NB4 (cell line): ENCODE measurements around the gene VPS13C.
A peak's percentile ranks its signal among the peaks of the same experiment; 100 is the strongest.

Experiments
- MYC ChIP-seq: IDR thresholded peaks from 2 replicates; pipeline ENCODE4 v1.6.1; 2011; ENCODE audit warnings: low read depth, low read length
- POLR2A ChIP-seq: IDR thresholded peaks from 2 replicates; pipeline ENCODE4 v1.6.1; 2011; ENCODE audit warnings: mild to moderate bottlenecking; ENCODE audit not compliant: insufficient read length; ENCODE audit errors: extremely low read depth
- TF ChIP-seq, protein P1 (sequence below): IDR thresholded peaks from one replicate; pipeline ENCODE4 v1.5.1; 2012; ENCODE audit warnings: low read depth, low read length
- TF ChIP-seq, protein P2 (sequence below): IDR thresholded peaks from 2 replicates; pipeline ENCODE4 v1.6.1; 2011; ENCODE audit warnings: low read depth, low read length

DNA sequence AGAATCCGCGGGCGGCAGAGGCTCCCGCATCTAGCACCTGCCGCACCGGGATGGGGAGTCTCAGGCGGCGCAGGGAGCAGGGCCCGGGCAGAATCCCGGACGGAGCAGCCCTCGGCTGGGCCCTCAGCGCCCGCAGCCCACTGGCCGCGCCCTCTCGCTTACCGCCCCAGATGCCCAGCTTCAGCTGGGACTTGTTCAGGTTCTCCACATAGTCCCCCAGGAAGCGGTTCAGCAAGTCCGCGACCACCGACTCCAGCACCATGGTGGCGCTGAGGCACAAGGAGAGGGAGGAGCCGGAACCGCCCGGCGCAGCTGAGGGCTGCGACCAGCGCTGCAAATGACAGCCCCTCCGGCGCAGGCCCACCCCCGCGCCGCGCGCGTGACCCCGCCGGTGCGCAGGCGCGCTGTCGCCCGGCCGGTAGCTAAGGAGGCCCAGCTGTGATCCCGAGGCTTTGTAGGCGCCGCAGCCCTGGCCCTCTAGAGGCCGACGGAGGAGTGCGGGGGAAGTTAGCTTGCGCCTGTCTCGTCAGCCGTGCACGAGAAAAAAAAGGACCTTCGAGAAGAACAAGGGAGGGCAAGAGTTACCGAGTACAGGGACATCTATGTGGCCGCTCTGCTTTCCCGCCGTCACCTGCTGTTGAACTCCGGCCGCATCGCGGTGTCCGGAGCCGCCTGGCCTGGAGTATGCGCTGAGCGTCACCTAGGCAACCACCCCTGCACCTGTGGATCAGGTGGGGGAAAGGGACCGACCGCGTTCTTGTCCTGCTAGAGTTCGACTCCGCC is at the start of gene VPS13C:
- TF ChIP-seq, protein P1, sequence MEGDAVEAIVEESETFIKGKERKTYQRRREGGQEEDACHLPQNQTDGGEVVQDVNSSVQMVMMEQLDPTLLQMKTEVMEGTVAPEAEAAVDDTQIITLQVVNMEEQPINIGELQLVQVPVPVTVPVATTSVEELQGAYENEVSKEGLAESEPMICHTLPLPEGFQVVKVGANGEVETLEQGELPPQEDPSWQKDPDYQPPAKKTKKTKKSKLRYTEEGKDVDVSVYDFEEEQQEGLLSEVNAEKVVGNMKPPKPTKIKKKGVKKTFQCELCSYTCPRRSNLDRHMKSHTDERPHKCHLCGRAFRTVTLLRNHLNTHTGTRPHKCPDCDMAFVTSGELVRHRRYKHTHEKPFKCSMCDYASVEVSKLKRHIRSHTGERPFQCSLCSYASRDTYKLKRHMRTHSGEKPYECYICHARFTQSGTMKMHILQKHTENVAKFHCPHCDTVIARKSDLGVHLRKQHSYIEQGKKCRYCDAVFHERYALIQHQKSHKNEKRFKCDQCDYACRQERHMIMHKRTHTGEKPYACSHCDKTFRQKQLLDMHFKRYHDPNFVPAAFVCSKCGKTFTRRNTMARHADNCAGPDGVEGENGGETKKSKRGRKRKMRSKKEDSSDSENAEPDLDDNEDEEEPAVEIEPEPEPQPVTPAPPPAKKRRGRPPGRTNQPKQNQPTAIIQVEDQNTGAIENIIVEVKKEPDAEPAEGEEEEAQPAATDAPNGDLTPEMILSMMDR = peak; percentile 64
- TF ChIP-seq POLR2A (peak; percentile 87), MYC (no peak; the same call in none of the 2 replicates)
- TF ChIP-seq, protein P2, sequence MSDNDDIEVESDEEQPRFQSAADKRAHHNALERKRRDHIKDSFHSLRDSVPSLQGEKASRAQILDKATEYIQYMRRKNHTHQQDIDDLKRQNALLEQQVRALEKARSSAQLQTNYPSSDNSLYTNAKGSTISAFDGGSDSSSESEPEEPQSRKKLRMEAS = peak; percentile 89
